HepG2 (cell line): ENCODE data around the gene SERPINF2. TPM values are rescaled to one million over a fixed set of nuclear protein-coding genes. Genes with fewer than 3 reads are reported as not detected.
A peak's percentile ranks its signal among the peaks of the same experiment; 100 is the strongest.

ENCODE experiments used
- KAT8 ChIP-seq: IDR thresholded peaks from 2 replicates; pipeline ENCODE4 v1.6.1; 2016; ENCODE audit warnings: missing genetic modification reagents, missing compliant biosample characterization
- MAF1 ChIP-seq: sonication (generic); formaldehyde crosslinking; IDR thresholded peaks from 2 replicates; pipeline ENCODE4 v1.5.0; 2020; ENCODE audit warnings: missing genetic modification reagents, borderline replicate concordance
- MTF2 ChIP-seq: sonication (generic); formaldehyde crosslinking; IDR thresholded peaks from 2 replicates; pipeline ENCODE4 v1.5.0; 2020; ENCODE audit warnings: missing genetic modification reagents, borderline replicate concordance
- NCOR1 ChIP-seq: fragments of 200-600 bp; sonication (generic); IDR thresholded peaks from 2 replicates; pipeline ENCODE4 v1.7.0; 2017; ENCODE audit warnings: antibody characterized with exemption, low read length, borderline replicate concordance
- SMYD3 ChIP-seq: sonication (generic); formaldehyde crosslinking; IDR thresholded peaks from 2 replicates; pipeline ENCODE4 v1.8.1; 2023; ENCODE audit warnings: mild to moderate bottlenecking, missing genetic modification reagents
- TEAD2 ChIP-seq: sonication (generic); formaldehyde crosslinking; IDR thresholded peaks from 2 replicates; pipeline ENCODE4 v1.9.0; 2021; ENCODE audit warnings: missing genetic modification reagents
- ZBTB21 ChIP-seq: sonication (generic); formaldehyde crosslinking; IDR thresholded peaks from 2 replicates; pipeline ENCODE4 v1.4.0; 2020; ENCODE audit warnings: missing genetic modification reagents
- ZBTB3 ChIP-seq: sonication (generic); formaldehyde crosslinking; IDR thresholded peaks from 2 replicates; pipeline ENCODE4 v1.4.0; 2020; ENCODE audit warnings: low read depth, mild to moderate bottlenecking, moderate library complexity, missing genetic modification reagents, borderline replicate concordance
- ZFP36 ChIP-seq: fragments of 150-350 bp; IDR thresholded peaks from 2 replicates; pipeline ENCODE4 v1.6.1; 2018; ENCODE audit warnings: borderline replicate concordance, low read length, low read depth; ENCODE audit not compliant: partially characterized antibody
- ZNF34 ChIP-seq: sonication (generic); formaldehyde crosslinking; IDR thresholded peaks from 2 replicates; pipeline ENCODE4 v1.4.0; 2020; ENCODE audit warnings: mild to moderate bottlenecking, missing genetic modification reagents, borderline replicate concordance
- ZNF75D ChIP-seq: sonication (generic); formaldehyde crosslinking; IDR thresholded peaks from 2 replicates; pipeline ENCODE4 v1.8.1; 2023; ENCODE audit warnings: missing genetic modification reagents, mild to moderate bottlenecking, borderline replicate concordance
- polyA plus RNA-seq, 8 experiments: library from polyadenylated mRNA; depleted of rRNA in 3 of 8; stranded (reverse) in 7 of 8; unstranded in 1 of 8; fragments of >200 nt; fragmentation: Illumina TruSeq in 4 of 8; extraction: Trizol in 4 of 8; gene quantifications; 2 replicates each; pipeline versions ENCODE4 v1.2.1 to v1.2.3, GENCODE V29; 2011 to 2016; ENCODE audit warnings: low read depth in 4 of 8, missing spikeins in 1 of 8, mixed read lengths in 1 of 8; ENCODE audit not compliant: insufficient read depth in 1 of 8
- total RNA-seq, 5 experiments: library from RNA; depleted of rRNA; stranded (reverse); fragments of >200 nt; fragmentation: Illumina TruSeq; extraction: Trizol; gene quantifications; 2 replicates each; pipeline ENCODE4 v1.2.3, GENCODE V29; 2016; ENCODE audit warnings: low read depth in 1 of 5
- TF ChIP-seq, protein P1 (sequence below): sonication (generic); formaldehyde crosslinking; IDR thresholded peaks from 2 replicates; pipeline ENCODE4 v1.5.0; 2020; ENCODE audit warnings: missing genetic modification reagents
- TF ChIP-seq, protein P2 (sequence below): sonication (generic); formaldehyde crosslinking; IDR thresholded peaks from 2 replicates; pipeline ENCODE4 v1.5.0; 2020; ENCODE audit warnings: missing genetic modification reagents
- TF ChIP-seq, protein P3 (sequence below): sonication (generic); formaldehyde crosslinking; IDR thresholded peaks from 2 replicates; pipeline ENCODE4 v1.4.0; 2020; ENCODE audit warnings: missing genetic modification reagents, borderline replicate concordance
- TF ChIP-seq, protein P4 (sequence below): sonication (generic); formaldehyde crosslinking; IDR thresholded peaks from 2 replicates; pipeline ENCODE4 v1.5.1; 2020; ENCODE audit warnings: mild to moderate bottlenecking, moderate library complexity, missing genetic modification reagents
- TF ChIP-seq, protein P5 (sequence below): sonication (generic); formaldehyde crosslinking; IDR thresholded peaks from 2 replicates; pipeline ENCODE4 v1.4.0; 2020; ENCODE audit warnings: low read depth, mild to moderate bottlenecking, missing genetic modification reagents
- TF ChIP-seq, protein P6 (sequence below): fragments of 450-650 bp; IDR thresholded peaks from 2 replicates; pipeline ENCODE4 v1.6.1; 2016
- TF ChIP-seq, protein P7 (sequence below): IDR thresholded peaks from 2 replicates; pipeline ENCODE4 v1.6.1; 2016

Gene SERPINF2
- total and polyA plus RNA-seq, 2 of the 13 experiments (the other 11 are each of a cell fraction or from before 2014, with no cell fraction given): 309 to 548 TPM

DNA sequence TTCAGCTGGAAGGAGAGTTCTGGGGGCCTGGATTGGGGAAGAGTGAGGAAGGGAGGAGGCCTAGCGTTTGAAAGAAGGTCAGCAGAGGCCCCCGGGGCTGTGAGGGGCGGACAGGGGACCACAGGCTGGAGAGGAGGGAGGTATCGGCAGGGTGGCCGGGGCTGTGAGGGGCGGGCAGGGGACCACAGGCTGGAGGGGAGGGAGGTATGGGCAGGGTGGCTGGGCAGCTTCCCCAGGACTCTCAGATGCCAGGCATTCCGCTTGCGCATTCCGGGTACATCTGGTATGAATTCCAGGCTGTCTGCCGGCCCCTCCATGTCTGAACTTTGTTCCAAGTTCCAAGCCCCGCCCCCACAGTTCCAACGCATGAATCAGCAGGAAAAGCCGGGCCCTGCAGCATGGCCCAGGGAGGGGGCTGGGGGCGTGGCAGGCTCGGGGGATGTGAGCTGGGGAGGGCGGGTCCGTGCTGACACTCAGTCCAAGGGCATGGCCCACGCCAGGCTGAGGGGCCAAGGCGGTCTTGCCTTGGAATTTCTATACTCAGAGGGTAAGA is 28.2 kb upstream of the SERPINF2 start (continued):
- TF ChIP-seq, protein P1, sequence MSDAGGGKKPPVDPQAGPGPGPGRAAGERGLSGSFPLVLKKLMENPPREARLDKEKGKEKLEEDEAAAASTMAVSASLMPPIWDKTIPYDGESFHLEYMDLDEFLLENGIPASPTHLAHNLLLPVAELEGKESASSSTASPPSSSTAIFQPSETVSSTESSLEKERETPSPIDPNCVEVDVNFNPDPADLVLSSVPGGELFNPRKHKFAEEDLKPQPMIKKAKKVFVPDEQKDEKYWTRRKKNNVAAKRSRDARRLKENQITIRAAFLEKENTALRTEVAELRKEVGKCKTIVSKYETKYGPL: no peak
- TF ChIP-seq, protein P2, sequence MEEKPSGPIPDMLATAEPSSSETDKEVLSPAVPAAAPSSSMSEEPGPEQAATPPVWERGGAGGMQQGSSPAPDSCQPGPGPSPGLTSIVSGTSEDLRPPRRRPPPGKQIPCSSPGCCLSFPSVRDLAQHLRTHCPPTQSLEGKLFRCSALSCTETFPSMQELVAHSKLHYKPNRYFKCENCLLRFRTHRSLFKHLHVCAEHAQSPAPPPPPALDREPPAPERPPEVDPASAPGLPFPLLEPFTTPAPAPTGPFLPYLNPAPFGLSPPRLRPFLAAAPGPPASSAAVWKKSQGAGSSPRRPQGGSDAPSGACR (CRISPR knock-in tag): 0 out of 2 replicates have a peak, but pooled peaks have one; percentile 30
- TF ChIP-seq ZBTB3 (CRISPR knock-in tag) (no peak), ZFP36 (no peak), ZNF34 (CRISPR knock-in tag) (no peak), MAF1 (CRISPR knock-in tag) (no peak), NCOR1 (peak; percentile 84; the same call in 1 of the 2 replicates), ZBTB21 (CRISPR knock-in tag) (no peak; the same call in 1 of the 2 replicates), KAT8 (CRISPR knock-in tag) (0 out of 2 replicates have a peak, but pooled peaks have one; percentile 29), TEAD2 (CRISPR knock-in tag) (peak; percentile 90; the same call in 1 of the 2 replicates), SMYD3 (no peak), ZNF75D (CRISPR knock-in tag) (no peak), MTF2 (CRISPR knock-in tag) (no peak)
- TF ChIP-seq, protein P3, sequence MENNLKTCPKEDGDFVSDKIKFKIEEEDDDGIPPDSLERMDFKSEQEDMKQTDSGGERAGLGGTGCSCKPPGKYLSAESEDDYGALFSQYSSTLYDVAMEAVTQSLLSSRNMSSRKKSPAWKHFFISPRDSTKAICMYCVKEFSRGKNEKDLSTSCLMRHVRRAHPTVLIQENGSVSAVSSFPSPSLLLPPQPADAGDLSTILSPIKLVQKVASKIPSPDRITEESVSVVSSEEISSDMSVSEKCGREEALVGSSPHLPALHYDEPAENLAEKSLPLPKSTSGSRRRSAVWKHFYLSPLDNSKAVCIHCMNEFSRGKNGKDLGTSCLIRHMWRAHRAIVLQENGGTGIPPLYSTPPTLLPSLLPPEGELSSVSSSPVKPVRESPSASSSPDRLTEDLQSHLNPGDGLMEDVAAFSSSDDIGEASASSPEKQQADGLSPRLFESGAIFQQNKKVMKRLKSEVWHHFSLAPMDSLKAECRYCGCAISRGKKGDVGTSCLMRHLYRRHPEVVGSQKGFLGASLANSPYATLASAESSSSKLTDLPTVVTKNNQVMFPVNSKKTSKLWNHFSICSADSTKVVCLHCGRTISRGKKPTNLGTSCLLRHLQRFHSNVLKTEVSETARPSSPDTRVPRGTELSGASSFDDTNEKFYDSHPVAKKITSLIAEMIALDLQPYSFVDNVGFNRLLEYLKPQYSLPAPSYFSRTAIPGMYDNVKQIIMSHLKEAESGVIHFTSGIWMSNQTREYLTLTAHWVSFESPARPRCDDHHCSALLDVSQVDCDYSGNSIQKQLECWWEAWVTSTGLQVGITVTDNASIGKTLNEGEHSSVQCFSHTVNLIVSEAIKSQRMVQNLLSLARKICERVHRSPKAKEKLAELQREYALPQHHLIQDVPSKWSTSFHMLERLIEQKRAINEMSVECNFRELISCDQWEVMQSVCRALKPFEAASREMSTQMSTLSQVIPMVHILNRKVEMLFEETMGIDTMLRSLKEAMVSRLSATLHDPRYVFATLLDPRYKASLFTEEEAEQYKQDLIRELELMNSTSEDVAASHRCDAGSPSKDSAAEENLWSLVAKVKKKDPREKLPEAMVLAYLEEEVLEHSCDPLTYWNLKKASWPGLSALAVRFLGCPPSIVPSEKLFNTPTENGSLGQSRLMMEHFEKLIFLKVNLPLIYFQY (CRISPR knock-in tag): no peak
- TF ChIP-seq, protein P4, sequence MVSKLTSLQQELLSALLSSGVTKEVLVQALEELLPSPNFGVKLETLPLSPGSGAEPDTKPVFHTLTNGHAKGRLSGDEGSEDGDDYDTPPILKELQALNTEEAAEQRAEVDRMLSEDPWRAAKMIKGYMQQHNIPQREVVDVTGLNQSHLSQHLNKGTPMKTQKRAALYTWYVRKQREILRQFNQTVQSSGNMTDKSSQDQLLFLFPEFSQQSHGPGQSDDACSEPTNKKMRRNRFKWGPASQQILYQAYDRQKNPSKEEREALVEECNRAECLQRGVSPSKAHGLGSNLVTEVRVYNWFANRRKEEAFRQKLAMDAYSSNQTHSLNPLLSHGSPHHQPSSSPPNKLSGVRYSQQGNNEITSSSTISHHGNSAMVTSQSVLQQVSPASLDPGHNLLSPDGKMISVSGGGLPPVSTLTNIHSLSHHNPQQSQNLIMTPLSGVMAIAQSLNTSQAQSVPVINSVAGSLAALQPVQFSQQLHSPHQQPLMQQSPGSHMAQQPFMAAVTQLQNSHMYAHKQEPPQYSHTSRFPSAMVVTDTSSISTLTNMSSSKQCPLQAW: peak; percentile 77; the same call in 1 of the 2 replicates
- TF ChIP-seq, protein P5, sequence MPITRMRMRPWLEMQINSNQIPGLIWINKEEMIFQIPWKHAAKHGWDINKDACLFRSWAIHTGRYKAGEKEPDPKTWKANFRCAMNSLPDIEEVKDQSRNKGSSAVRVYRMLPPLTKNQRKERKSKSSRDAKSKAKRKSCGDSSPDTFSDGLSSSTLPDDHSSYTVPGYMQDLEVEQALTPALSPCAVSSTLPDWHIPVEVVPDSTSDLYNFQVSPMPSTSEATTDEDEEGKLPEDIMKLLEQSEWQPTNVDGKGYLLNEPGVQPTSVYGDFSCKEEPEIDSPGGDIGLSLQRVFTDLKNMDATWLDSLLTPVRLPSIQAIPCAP (CRISPR knock-in tag): no peak
- TF ChIP-seq, protein P6, sequence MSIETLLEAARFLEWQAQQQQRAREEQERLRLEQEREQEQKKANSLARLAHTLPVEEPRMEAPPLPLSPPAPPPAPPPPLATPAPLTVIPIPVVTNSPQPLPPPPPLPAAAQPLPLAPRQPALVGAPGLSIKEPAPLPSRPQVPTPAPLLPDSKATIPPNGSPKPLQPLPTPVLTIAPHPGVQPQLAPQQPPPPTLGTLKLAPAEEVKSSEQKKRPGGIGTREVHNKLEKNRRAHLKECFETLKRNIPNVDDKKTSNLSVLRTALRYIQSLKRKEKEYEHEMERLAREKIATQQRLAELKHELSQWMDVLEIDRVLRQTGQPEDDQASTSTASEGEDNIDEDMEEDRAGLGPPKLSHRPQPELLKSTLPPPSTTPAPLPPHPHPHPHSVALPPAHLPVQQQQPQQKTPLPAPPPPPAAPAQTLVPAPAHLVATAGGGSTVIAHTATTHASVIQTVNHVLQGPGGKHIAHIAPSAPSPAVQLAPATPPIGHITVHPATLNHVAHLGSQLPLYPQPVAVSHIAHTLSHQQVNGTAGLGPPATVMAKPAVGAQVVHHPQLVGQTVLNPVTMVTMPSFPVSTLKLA: peak; percentile 79
- TF ChIP-seq, protein P7, sequence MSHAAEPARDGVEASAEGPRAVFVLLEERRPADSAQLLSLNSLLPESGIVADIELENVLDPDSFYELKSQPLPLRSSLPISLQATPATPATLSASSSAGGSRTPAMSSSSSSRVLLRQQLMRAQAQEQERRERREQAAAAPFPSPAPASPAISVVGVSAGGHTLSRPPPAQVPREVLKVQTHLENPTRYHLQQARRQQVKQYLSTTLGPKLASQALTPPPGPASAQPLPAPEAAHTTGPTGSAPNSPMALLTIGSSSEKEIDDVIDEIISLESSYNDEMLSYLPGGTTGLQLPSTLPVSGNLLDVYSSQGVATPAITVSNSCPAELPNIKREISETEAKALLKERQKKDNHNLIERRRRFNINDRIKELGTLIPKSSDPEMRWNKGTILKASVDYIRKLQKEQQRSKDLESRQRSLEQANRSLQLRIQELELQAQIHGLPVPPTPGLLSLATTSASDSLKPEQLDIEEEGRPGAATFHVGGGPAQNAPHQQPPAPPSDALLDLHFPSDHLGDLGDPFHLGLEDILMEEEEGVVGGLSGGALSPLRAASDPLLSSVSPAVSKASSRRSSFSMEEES (CRISPR knock-in tag): no peak
